Right cardiac atrium (tissue), 5 donors: Measurements from ENCODE around the gene SPPL2C. TPM values are rescaled to one million over a fixed set of nuclear protein-coding genes. Genes with fewer than 3 reads are reported as not detected.

Source experiments
- ATAC-seq, 2 donors: fragments of 200-7000 bp; cut with Tn5 transposase; one replicate each; pipeline versions ENCODE4 v1.8.0 to v1.9.1; 2020; ENCODE audit warnings: moderate library complexity in 2 of 2, mild to moderate bottlenecking in 1 of 2
- DNase-seq, 3 donors: peaks; one replicate each; pipeline ENCODE4 v3.0.0-alpha.2; 2020
- H3K27ac ChIP-seq: one replicate; pipeline ENCODE4 v1.5.1; 2013; ENCODE audit warnings: mild to moderate bottlenecking, low read length, control low read depth, moderate library complexity
- H3K27me3 ChIP-seq: one replicate; pipeline ENCODE4 v1.6.1; 2013; ENCODE audit not compliant: control insufficient read depth, insufficient read depth
- H3K4me1 ChIP-seq: one replicate; pipeline ENCODE4 v1.6.1; 2013; ENCODE audit warnings: low read length; ENCODE audit not compliant: control insufficient read depth, insufficient read depth
- H3K4me3 ChIP-seq: one replicate; pipeline ENCODE4 v1.5.1; 2013; ENCODE audit warnings: low read length, control low read depth
- H3K9me3 ChIP-seq: one replicate; pipeline ENCODE4 v1.6.1; 2013; ENCODE audit warnings: low read length; ENCODE audit not compliant: control insufficient read depth
- WGBS: extraction: QIAGEN DNeasy Blood & Tissue Kit; methylation state at CpG from one replicate; pipeline ENCODE4 v1.1.7; 2013; 5-methylcytosine and 5-hydroxymethylcytosine counted together
- intact Hi-C, 4 donors: fragments of 100-400 bp; cut with DNase I; formaldehyde crosslinking; loops; one replicate each; pipeline versions ENCODE4 v1.11.0 to v1.14.0; 2022 to 2023
- polyA plus RNA-seq: library from polyadenylated mRNA; stranded (reverse); fragments of 200-250 nt; gene quantifications from one replicate; pipeline ENCODE4 v1.2.3, GENCODE V29; 2013
- total RNA-seq, 4 donors: library from RNA; stranded (reverse); fragmentation: NEBNext Ultra II Directional; extraction: Animal tissue kit (Norgen Biotek cat#: 25700); gene quantifications; one replicate each; pipeline ENCODE4 v1.2.1, GENCODE V29; 2021
- donor health status: healthy with polysubstance abuse.
- donor health status: DM: no; HTN: yes; CAD: no.
- donor health status: DM: no; HTN: no; CAD: no.
- donor health status: DM: no; HTN: yes; CAD: no; lungs with severe emphysema.
- donor health status: DM: yes; HTN: yes; CAD: no.

Gene SPPL2C
- total and polyA plus RNA-seq, 5 donors, result not detected

- H3K9me3 ChIP-seq, result no peaks in the 10 kb centered on the region
- no peak overlapping the region for H3K4me3 ChIP-seq
- intact Hi-C loops, result loop anchor here in 3 of 4 donors (2.0 to 10.0 kb wide), 3 partner anchors 189 to 193 kb away; no protein-coding TSS in a partner anchor
- H3K27ac ChIP-seq, result no peak overlapping the region
- WGBS, result 50% methylated on average over 6 of the region's 6 CpGs
- ATAC-seq (no peak), DNase-seq (peak in 1 of 3 donors; percentile 39)
- no peaks in the 10 kb centered on the region for H3K27me3 ChIP-seq
- no peaks in the 10 kb centered on the region for H3K4me1 ChIP-seq
Observed at GRCh38 chr17:45833920-45834319, 10.8 kb upstream of the SPPL2C start.

- Histone ChIP-seq H3K27me3 (no peaks in the 10 kb centered on the region), H3K4me1 (no peaks in the 10 kb centered on the region), H3K4me3 (no peak overlapping the region), H3K27ac (no peak overlapping the region), H3K9me3 (no peaks in the 10 kb centered on the region)
- intact Hi-C loops, result loop anchor here in 2 of 4 donors (5.0 to 10.0 kb wide), 2 partner anchors 190 to 192 kb away; no protein-coding TSS in a partner anchor
- DNase-seq (peak in 1 of 3 donors; percentile 35), ATAC-seq (no peak)
- whole genome bisulfite sequencing, result 82% methylated on average over 26 of the region's 26 CpGs
Observed at GRCh38 chr17:45834471-45835396, 9.9 kb upstream of the SPPL2C start.

GRCh38 chr17:45835481-45835880, 9.2 kb upstream of the SPPL2C start:
- ATAC-seq (no peak), DNase-seq (no peak)
- H3K4me3 ChIP-seq, result no peak overlapping the region
- no peak overlapping the region for H3K27ac ChIP-seq
- 86% methylated on average over 5 of the region's 5 CpGs for WGBS
- no peaks in the 10 kb centered on the region for H3K4me1 ChIP-seq
- H3K27me3 ChIP-seq, result no peaks in the 10 kb centered on the region
- no peaks in the 10 kb centered on the region for H3K9me3 ChIP-seq
- intact Hi-C loops, result loop anchor here in 1 of 4 donors (10.0 kb wide), 1 partner anchor 191 kb away; no protein-coding TSS in a partner anchor

- 65% methylated on average over 20 of the region's 20 CpGs for WGBS
- Histone ChIP-seq H3K27me3 (no peaks in the 10 kb centered on the region), H3K4me1 (no peaks in the 10 kb centered on the region), H3K27ac (no peak overlapping the region), H3K9me3 (no peaks in the 10 kb centered on the region), H3K4me3 (no peak overlapping the region)
- no peak for ATAC-seq
- intact Hi-C loops, result loop anchor here in 1 of 4 donors (10.0 kb wide), 1 partner anchor 192 kb away; no protein-coding TSS in a partner anchor
- DNase-seq, result no peak
Observed at GRCh38 chr17:45836047-45837044, 8.3 kb upstream of the SPPL2C start.

- Histone ChIP-seq H3K4me1 (no peaks in the 10 kb centered on the region), H3K27ac (no peak overlapping the region), H3K4me3 (no peak overlapping the region), H3K27me3 (no peaks in the 10 kb centered on the region), H3K9me3 (no peaks in the 10 kb centered on the region)
- ATAC-seq (no peak), DNase-seq (no peak)
- 46% methylated on average over 10 of the region's 10 CpGs for WGBS
- intact Hi-C loops, result loop anchor here in 1 of 4 donors (10.0 kb wide), 1 partner anchor 192 kb away; no protein-coding TSS in a partner anchor
Observed at GRCh38 chr17:45837187-45837586, 7.5 kb upstream of the SPPL2C start.

GRCh38 chr17:45837603-45838002, 7.1 kb upstream of the SPPL2C start:
- intact Hi-C loops, result loop anchor here in 1 of 4 donors (10.0 kb wide), 1 partner anchor 193 kb away; no protein-coding TSS in a partner anchor
- ATAC-seq (no peak), DNase-seq (peak in 1 of 3 donors; percentile 21)
- H3K4me3 ChIP-seq, result no peak overlapping the region
- no peak overlapping the region for H3K27ac ChIP-seq
- no peaks in the 10 kb centered on the region for H3K9me3 ChIP-seq
- no peaks in the 10 kb centered on the region for H3K4me1 ChIP-seq
- WGBS, result 84% methylated on average over 9 of the region's 9 CpGs
- H3K27me3 ChIP-seq, result no peaks in the 10 kb centered on the region

- Histone ChIP-seq H3K27me3 (no peaks in the 10 kb centered on the region), H3K27ac (no peak overlapping the region), H3K4me3 (no peak overlapping the region), H3K9me3 (no peaks in the 10 kb centered on the region), H3K4me1 (no peaks in the 10 kb centered on the region)
- DNase-seq (no peak), ATAC-seq (no peak)
- intact Hi-C loops, result loop anchor here in 1 of 4 donors (10.0 kb wide), 1 partner anchor 194 kb away; no protein-coding TSS in a partner anchor
- whole genome bisulfite sequencing, result 74% methylated on average over 8 of the region's 8 CpGs
Observed at GRCh38 chr17:45838751-45839295, 5.9 kb upstream of the SPPL2C start.

- Histone ChIP-seq H3K4me3 (no peak overlapping the region), H3K27ac (no peak overlapping the region), H3K27me3 (no peaks in the 10 kb centered on the region), H3K9me3 (no peaks in the 10 kb centered on the region), H3K4me1 (no peaks in the 10 kb centered on the region)
- intact Hi-C loops, result loop anchor here in 1 of 4 donors (10.0 kb wide), 1 partner anchor 195 kb away; no protein-coding TSS in a partner anchor
- DNase-seq, result no peak
- 82% methylated on average over 4 of the region's 4 CpGs for WGBS
- no peak for ATAC-seq
Observed at GRCh38 chr17:45839442-45839841, 5.2 kb upstream of the SPPL2C start.

GRCh38 chr17:45841186-45841585, 3.5 kb upstream of the SPPL2C start:
- Histone ChIP-seq H3K27ac (no peak overlapping the region), H3K9me3 (no peaks in the 10 kb centered on the region), H3K27me3 (no peaks in the 10 kb centered on the region), H3K4me1 (no peaks in the 10 kb centered on the region), H3K4me3 (no peak overlapping the region)
- no peak for DNase-seq
- ATAC-seq, result no peak
- intact Hi-C loops, result no loop called here
- WGBS, result 71% methylated on average over 9 of the region's 9 CpGs

- intact Hi-C loops, result no loop called here
- 50% methylated on average over 7 of the region's 7 CpGs for WGBS
- H3K4me3 ChIP-seq, result no peak overlapping the region
- ATAC-seq, result no peak
- no peak for DNase-seq
- no peak overlapping the region for H3K27ac ChIP-seq
- H3K27me3 ChIP-seq, result no peaks in the 10 kb centered on the region
- no peaks in the 10 kb centered on the region for H3K4me1 ChIP-seq
- H3K9me3 ChIP-seq, result no peaks in the 10 kb centered on the region
Observed at GRCh38 chr17:45841883-45842525, 2.7 kb upstream of the SPPL2C start.
